Activated CD4-positive, alpha-beta memory T cell treated with anti-CD3 and anti-CD28 coated beads, Interleukin-2, amount 10 ng/mL, durations not matched to agents 7 days and 5 days (primary cell): Measurements from ENCODE around the gene INCENP. TPM values are rescaled to one million over a fixed set of nuclear protein-coding genes. Genes with fewer than 3 reads are reported as not detected.
"Not testable (repeated sequence)": the region's sequence is repeated elsewhere in the genome, so short reads cannot be mapped to it uniquely, and the experiment has no call there.

Experiments
- CTCF ChIA-PET: fragments of 350-600 bp; sonication (Branson Sonifier 250); formaldehyde crosslinking; loops from one replicate; lab custom pipeline; 2021; ENCODE audit warnings: antibody characterized with exemption, inconsistent platforms; lab: Charles Lee
- POLR2A ChIA-PET: fragments of 350-600 bp; sonication (Branson Sonifier 250); formaldehyde crosslinking; loops from one replicate; lab custom pipeline; 2021; ENCODE audit warnings: antibody characterized with exemption; lab: Charles Lee
- DNase-seq: peaks from one replicate; pipeline ENCODE4 v3.0.0-alpha.2; 2020
- H3K27ac Mint-ChIP-seq: one replicate; pipeline ENCODE4 v1.8.0; 2021; ENCODE audit warnings: mild to moderate bottlenecking, mixed read lengths
- H3K27me3 Mint-ChIP-seq: one replicate; pipeline ENCODE4 v1.8.0; 2021; ENCODE audit warnings: mixed read lengths
- H3K36me3 Mint-ChIP-seq: one replicate; pipeline ENCODE4 v1.8.0; 2021; ENCODE audit warnings: low read depth, mixed read lengths
- H3K4me1 Mint-ChIP-seq: one replicate; pipeline ENCODE4 v1.8.0; 2021; ENCODE audit warnings: mixed read lengths
- H3K4me3 Mint-ChIP-seq: one replicate; pipeline ENCODE4 v1.8.0; 2021; ENCODE audit warnings: mild to moderate bottlenecking, mixed read lengths
- H3K9me3 Mint-ChIP-seq: one replicate; pipeline ENCODE4 v1.8.0; 2021; ENCODE audit warnings: mixed read lengths
- total RNA-seq, 2 experiments: library from RNA; stranded (reverse); gene quantifications; one replicate each; pipeline ENCODE4 v1.2.3, GENCODE V29; 2021

The INCENP gene
- total RNA-seq, 2 experiments from 2014 or later: 156 to 169 TPM

DNA sequence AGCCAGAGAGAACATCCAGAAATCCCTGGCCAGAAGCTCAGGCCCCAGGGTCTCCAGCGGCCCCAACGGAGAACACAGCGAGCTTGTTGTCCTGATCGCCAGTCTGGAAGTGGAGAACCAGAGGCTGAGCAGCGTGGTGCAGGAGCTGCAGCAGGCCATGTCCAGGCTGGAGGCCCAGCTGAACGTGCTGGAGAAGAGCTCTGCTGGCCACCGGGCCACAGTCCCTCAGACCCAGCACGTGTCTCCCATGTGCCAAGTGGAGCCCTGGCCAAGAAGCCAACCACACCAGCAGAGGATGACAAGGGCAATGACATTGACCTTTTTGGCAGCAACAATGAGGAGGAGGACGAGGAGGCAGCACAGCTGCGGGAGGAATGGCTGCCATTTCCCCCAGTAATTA lies 45.6 kb downstream of the INCENP start:
- Mint-ChIP-seq H3K4me3 (no peak overlapping the region), H3K9me3 (no peaks in the 10 kb centered on the region), H3K36me3 (no peaks in the 10 kb centered on the region), H3K27ac (no peak overlapping the region), H3K4me1 (peaks cover 3% of the 10 kb centered on the region), H3K27me3 (peaks cover 52% of the 10 kb centered on the region)
- POLR2A ChIA-PET: no interaction called here
- CTCF ChIA-PET: interaction anchor here (1.6 to 1.7 kb wide), 2 partner anchors 15 to 144 kb away, joined by 4 to 5 read pairs; no protein-coding TSS in a partner anchor
- no peak for DNase-seq

DNA sequence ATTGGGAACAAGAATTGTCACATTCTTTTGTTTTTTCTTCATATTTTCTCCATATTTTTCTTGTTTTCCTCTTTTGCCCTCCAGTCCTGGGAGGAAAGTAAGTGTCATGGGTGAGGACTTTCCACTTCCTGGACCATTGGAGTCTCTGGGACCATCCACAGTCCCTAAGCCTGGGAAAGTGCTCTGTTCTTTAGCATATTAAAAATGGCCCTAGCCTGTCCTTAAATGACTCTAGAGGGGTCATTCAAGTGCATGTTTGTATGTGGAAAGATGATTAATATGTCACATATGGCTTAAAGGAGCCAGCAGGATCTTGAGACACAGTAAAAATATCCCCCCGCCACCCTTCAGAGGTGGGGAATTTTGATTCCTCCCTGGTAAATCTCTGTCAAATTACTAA lies 46.1 kb downstream of the INCENP start:
- CTCF ChIA-PET: interaction anchor here (1.0 to 2.1 kb wide), 3 partner anchors 141 to 153 kb away, joined by 3 to 7 read pairs (median 4); no protein-coding TSS in a partner anchor
- no peak for DNase-seq
- H3K4me3 Mint-ChIP-seq: no peak overlapping the region
- peaks cover 51% of the 10 kb centered on the region for H3K27me3 Mint-ChIP-seq
- POLR2A ChIA-PET: no interaction called here
- H3K4me1 Mint-ChIP-seq: peaks cover 3% of the 10 kb centered on the region
- H3K27ac Mint-ChIP-seq: no peak overlapping the region
- H3K9me3 Mint-ChIP-seq: no peaks in the 10 kb centered on the region
- H3K36me3 Mint-ChIP-seq: no peaks in the 10 kb centered on the region

DNA sequence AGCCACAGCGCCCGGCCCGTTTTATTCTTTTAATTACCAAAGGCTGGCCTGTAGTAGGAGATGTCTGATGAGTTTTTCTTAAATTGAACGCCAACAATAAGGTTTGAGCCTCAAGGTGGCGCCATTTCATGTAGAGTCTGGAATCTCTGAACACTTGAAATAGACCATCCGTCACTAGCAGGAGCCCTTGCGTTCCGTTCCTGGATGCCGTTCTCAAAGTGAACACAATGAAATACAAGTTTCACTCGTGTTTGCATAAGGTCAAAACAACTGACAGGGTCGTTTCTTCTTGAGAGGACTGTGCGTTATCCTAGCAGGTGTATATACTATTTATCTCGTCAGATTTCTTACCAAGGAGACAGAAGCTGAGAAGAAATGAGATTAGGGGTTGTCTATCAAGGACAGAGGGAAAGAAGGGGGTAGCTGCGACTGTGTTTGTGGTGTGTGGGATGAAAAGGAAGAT lies 47.5 kb downstream of the INCENP start:
- H3K36me3 Mint-ChIP-seq: no peaks in the 10 kb centered on the region
- H3K27me3 Mint-ChIP-seq: peaks cover 57% of the 10 kb centered on the region
- peak; percentile 77 for DNase-seq
- POLR2A ChIA-PET: no interaction called here
- H3K4me3 Mint-ChIP-seq: no peak overlapping the region
- H3K4me1 Mint-ChIP-seq: peaks cover 3% of the 10 kb centered on the region
- CTCF ChIA-PET: interaction anchor here (0.7 to 2.1 kb wide), 7 partner anchors 9 to 205 kb away, joined by 3 to 7 read pairs (median 4); no protein-coding TSS in a partner anchor
- no peaks in the 10 kb centered on the region for H3K9me3 Mint-ChIP-seq
- no peak overlapping the region for H3K27ac Mint-ChIP-seq

DNA sequence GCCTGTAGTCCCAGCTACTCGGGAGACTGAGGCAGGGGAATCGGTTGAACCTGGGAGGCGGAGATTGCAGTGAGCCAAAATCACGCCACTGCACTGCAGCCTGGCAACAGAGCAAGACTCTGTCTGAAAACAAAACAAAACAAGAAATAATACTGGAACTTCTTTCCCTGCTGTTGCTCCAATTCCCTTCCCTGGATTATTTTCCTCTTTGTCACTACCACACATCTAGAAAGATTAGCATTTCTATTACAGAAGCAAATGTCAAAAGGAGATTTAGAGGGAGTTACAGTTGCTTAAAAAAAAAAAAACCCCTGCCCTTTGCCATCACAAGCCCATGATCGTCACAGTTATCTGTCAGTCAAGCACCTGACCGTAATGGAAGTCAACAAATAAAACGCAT lies 48.5 kb downstream of the INCENP start:
- CTCF ChIA-PET: interaction anchor here (0.7 to 2.1 kb wide), 5 partner anchors 8 to 204 kb away, joined by 3 to 7 read pairs (median 4); no protein-coding TSS in a partner anchor
- no peaks in the 10 kb centered on the region for H3K9me3 Mint-ChIP-seq

DNA sequence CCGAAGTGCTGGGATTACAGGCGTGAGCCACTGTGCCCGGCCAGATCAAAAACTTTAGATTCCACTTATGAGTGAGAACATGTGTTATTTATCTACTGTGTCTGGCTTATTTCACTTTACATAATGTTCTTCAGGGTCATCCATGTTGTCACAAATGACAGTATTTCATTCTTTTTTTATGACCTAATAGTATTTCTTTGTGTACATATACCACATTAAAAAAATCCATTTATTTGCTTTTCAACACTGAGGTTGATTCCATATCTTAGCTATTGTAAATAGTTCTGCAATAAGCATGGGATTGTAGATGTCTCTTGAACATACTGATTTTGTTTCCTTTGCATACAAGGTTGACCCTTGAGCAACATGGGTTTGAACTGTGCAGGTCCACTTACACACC lies 53.0 kb downstream of the INCENP start:
- Mint-ChIP-seq H3K9me3 (no peaks in the 10 kb centered on the region), H3K4me3 (no peak overlapping the region), H3K36me3 (no peaks in the 10 kb centered on the region), H3K27ac (no peak overlapping the region), H3K27me3 (peaks cover 43% of the 10 kb centered on the region), H3K4me1 (no peaks in the 10 kb centered on the region)
- ChIA-PET CTCF (no interaction called here), POLR2A (no interaction called here)
- DNase-seq: no peak

More for the DNA sequence above, 48.5 kb downstream of the INCENP start:
- no peak for DNase-seq
- H3K36me3 Mint-ChIP-seq: no peaks in the 10 kb centered on the region
- H3K4me3 Mint-ChIP-seq: no peak overlapping the region
- peaks cover 3% of the 10 kb centered on the region for H3K4me1 Mint-ChIP-seq
- H3K27me3 Mint-ChIP-seq: peaks cover 59% of the 10 kb centered on the region
- H3K27ac Mint-ChIP-seq: no peak overlapping the region
- POLR2A ChIA-PET: no interaction called here

DNA sequence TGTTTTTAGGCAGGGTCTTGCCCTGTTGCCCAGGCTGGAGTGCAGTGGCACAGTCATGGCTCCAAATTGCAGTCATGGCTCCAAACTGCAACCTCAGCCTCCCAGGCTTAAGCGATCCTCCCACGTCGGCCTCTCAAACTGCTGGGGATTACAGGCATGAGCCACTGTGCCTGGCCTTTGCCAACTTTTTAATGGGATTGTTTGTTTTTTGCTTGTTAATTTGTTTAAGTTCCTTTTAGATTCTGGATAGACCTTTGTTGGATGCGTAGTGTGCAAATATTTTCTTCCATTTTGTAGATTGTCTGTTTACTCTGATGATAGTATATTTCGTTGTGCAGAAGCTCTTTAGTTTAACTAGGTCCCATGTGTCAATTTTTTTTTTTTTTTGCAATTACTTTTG lies 56.2 kb downstream of the INCENP start:
- no peak overlapping the region for H3K27ac Mint-ChIP-seq
- no peaks in the 10 kb centered on the region for H3K36me3 Mint-ChIP-seq
- no peaks in the 10 kb centered on the region for H3K9me3 Mint-ChIP-seq
- ChIA-PET POLR2A (no interaction called here), CTCF (interaction anchor here (1.0 kb wide), 1 partner anchor 296 kb away, joined by 3 read pairs; no protein-coding TSS in a partner anchor)
- H3K4me1 Mint-ChIP-seq: no peaks in the 10 kb centered on the region
- no peak overlapping the region for H3K4me3 Mint-ChIP-seq
- peaks cover 28% of the 10 kb centered on the region for H3K27me3 Mint-ChIP-seq
- no peak for DNase-seq

DNA sequence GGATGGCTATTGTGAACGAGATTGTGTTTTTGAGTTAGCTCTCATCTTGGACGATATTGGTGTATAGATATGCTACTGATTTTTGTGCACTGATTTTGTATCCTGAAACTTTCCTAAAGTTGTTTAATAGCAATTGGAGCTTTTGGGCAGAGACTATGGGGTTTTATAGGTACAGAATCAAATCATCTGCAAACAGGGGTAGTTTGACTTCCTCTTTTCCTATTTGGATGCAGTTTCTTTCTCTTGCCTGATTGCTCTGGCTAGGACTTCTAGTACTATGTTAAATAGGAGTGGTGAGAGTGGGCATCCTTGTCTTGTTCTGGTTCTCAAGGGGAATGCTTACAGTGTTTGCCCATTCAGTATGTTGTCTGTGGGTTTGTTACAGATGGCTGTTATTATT lies 57.3 kb downstream of the INCENP start:
- CTCF ChIA-PET: interaction anchor here (0.8 to 1.0 kb wide), 2 partner anchors 9 to 295 kb away, joined by 3 read pairs; no protein-coding TSS in a partner anchor
- no peaks in the 10 kb centered on the region for H3K9me3 Mint-ChIP-seq
- H3K27me3 Mint-ChIP-seq: peaks cover 26% of the 10 kb centered on the region

DNA sequence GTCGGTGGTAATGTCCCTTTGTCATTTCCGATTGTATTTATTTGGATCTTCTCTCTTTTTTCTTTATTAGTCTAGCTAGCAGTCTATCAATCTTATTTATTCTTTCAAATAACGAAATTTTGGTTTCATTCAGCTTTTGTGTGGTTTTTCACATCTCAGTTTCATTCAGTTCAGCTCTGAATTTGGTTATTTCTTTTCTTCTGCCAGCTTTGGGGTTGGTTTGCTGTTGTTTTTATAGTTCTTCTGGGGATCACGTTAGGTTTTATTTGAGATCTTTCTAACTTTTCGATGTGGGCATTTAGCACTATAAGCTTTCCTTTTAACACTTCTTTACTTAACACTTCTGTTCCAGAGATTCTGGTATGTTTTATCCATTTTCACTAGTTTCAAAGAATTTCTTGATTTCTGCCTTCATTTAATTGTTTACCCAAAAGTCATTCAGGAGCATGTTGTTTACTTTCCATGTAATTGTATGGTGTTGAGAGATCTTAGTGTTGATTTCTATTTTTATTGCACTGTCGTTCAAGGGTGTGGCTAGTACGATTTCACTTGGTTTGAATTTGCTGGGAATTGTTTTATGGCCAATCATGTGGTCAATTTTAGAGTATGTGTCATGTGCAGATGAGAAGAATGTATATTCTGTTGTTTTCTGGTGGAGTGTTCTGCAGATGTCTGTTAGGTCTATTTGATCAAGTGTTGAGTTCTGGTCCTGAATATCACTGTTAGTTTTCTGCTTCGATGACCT lies 58.5 kb downstream of the INCENP start:
- Mint-ChIP-seq H3K4me1 (no peaks in the 10 kb centered on the region), H3K27me3 (peaks cover 20% of the 10 kb centered on the region), H3K4me3 (no peak overlapping the region), H3K9me3 (no peaks in the 10 kb centered on the region), H3K36me3 (no peaks in the 10 kb centered on the region), H3K27ac (no peak overlapping the region)
- DNase-seq: no peak
- ChIA-PET CTCF (no interaction called here), POLR2A (no interaction called here)

More for the DNA sequence above, 57.3 kb downstream of the INCENP start:
- no peaks in the 10 kb centered on the region for H3K36me3 Mint-ChIP-seq
- no peak for DNase-seq
- H3K4me3 Mint-ChIP-seq: no peak overlapping the region
- POLR2A ChIA-PET: no interaction called here
- no peaks in the 10 kb centered on the region for H3K4me1 Mint-ChIP-seq
- H3K27ac Mint-ChIP-seq: no peak overlapping the region

DNA sequence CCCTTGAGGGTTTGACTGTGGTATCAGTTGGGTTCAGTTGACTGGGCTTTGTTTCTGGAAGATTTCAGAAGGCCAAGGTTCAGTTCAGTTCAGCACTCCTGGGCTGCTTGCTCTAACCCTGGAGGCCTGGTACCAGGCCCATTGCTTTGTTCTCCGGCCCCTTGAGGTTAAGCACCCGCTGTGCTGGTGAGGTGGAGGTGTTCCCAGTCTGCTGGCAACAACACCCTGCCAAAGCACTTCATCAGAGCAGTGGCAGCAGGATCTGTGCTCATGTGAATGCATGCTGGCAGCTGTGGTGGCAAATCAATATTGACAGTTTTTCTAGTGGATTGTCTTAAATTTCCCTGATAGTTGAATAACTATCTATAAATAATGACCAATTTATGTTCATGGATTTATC lies 62.4 kb downstream of the INCENP start:
- DNase-seq: no peak
- no peak overlapping the region for H3K27ac Mint-ChIP-seq
- H3K9me3 Mint-ChIP-seq: no peaks in the 10 kb centered on the region
- ChIA-PET CTCF (no interaction called here), POLR2A (no interaction called here)
- H3K27me3 Mint-ChIP-seq: peaks cover 19% of the 10 kb centered on the region
- no peaks in the 10 kb centered on the region for H3K36me3 Mint-ChIP-seq
- H3K4me1 Mint-ChIP-seq: no peaks in the 10 kb centered on the region
- H3K4me3 Mint-ChIP-seq: no peak overlapping the region

DNA sequence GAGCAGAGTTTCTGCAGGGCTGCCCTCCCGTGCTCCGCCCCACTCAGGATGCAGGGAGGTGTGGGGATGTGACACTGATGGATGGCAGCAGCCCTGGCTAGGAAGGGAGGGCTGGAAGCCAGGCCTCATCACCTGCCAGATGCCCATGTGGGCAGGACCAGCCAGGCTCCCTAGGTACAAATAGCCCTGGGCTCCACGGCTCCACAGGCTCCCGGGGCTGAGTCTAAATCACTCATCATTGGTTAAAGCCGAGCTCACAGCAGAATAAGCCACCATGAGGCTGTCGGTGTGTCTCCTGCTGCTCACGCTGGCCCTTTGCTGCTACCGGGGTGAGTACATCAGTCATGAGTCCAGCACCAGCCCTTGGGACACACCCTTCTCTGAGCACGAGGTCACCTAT lies 66.2 kb downstream of the INCENP start, which contains the start of gene SCGB1D1:
Gene SCGB1D1, plus strand, starts transcription at position 206 of the 400 bp plus-strand sequence. Its CDS starts 69 bp downstream, at position 275.
- ChIA-PET POLR2A (no interaction called here), CTCF (interaction anchor here (1.2 kb wide), 1 partner anchor 98 kb away, joined by 3 read pairs; no protein-coding TSS in a partner anchor)
- Mint-ChIP-seq H3K9me3 (no peaks in the 10 kb centered on the region), H3K36me3 (no peaks in the 10 kb centered on the region), H3K27me3 (peaks cover 32% of the 10 kb centered on the region), H3K27ac (no peak within 1 kb of the TSS), H3K4me1 (no peaks in the 10 kb centered on the region), H3K4me3 (no peak within 1 kb of the TSS)
- no peak for DNase-seq

DNA sequence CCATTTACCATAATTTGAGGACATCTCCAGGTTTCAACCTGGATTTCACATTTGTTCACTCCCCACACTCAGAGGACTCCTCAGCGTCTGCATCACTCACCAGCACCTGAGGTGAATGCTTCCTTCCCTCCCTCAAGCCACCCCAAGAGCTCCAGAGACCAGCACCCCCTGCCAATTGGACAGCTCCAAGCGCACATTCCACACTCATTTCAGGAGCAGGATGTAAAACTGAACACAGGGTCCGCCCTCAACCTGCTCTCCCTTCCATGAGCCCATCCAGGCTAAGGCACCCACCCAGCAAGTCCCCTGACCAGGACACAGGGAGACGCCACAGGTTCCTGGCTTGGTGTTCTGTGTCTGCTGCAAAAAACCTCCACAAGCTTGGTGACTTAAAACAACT lies 70.1 kb downstream of the INCENP start:
- Mint-ChIP-seq H3K27ac (no peak overlapping the region), H3K4me1 (no peaks in the 10 kb centered on the region), H3K27me3 (peaks cover 41% of the 10 kb centered on the region), H3K4me3 (no peak overlapping the region), H3K36me3 (no peaks in the 10 kb centered on the region), H3K9me3 (no peaks in the 10 kb centered on the region)
- no peak for DNase-seq
- CTCF ChIA-PET: no interaction called here
- POLR2A ChIA-PET: no interaction called here

DNA sequence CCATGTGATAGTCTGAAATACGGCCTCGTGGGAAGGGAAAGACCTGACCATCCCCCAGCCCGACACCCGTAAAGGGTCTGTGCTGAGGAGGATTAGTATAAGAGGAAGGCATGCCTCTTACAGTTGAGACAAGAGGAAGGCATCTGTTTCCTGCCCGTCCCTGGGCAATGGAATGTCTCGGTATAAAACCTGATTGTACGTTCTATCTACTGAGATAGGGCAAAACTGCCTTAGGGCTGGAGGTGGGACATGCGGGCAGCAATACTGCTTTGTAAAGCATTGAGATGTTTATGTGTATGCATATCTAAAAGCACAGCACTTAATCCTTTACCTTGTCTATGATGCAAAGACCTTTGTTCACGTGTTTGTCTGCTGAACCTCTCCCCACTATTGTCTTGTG lies 71.2 kb downstream of the INCENP start:
- H3K9me3 Mint-ChIP-seq, H3K4me3 Mint-ChIP-seq, CTCF ChIA-PET, H3K27ac Mint-ChIP-seq, DNase-seq, POLR2A ChIA-PET, H3K4me1 Mint-ChIP-seq, H3K36me3 Mint-ChIP-seq: not testable (repeated sequence)
- H3K27me3 Mint-ChIP-seq: peaks cover 42% of the 10 kb centered on the region

DNA sequence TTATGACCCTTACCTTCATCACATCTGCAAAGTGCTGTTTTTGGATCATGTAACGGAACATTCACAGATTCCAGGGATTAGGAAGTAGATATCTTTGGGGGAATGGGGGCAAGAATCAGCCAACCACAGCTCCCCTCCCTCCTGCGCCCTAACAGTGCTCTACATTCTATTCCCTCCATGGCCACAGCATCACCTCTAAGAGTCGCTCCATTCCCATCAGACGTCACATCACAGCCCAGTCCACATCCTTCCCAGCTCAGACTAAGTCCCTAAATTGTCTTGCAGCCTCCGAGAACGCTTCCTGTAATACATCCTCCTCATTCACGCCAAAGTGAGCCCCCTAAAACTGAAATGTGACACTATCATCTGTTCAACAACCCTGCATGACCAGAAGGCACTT lies 72.1 kb downstream of the INCENP start:
- DNase-seq: no peak
- no peaks in the 10 kb centered on the region for H3K9me3 Mint-ChIP-seq
- no peak overlapping the region for H3K4me3 Mint-ChIP-seq
- POLR2A ChIA-PET: no interaction called here
- no peaks in the 10 kb centered on the region for H3K36me3 Mint-ChIP-seq
- no peak overlapping the region for H3K27ac Mint-ChIP-seq
- H3K4me1 Mint-ChIP-seq: no peaks in the 10 kb centered on the region
- CTCF ChIA-PET: no interaction called here
- H3K27me3 Mint-ChIP-seq: peaks cover 47% of the 10 kb centered on the region
